WI38 (cell line): ENCODE results near the gene TGFB2.

ENCODE experiments used
- H3K4me3 ChIP-seq: 2 replicates; pipeline ENCODE4 v1.5.1; 2011; ENCODE audit warnings: low read depth, mild to moderate bottlenecking, control low read depth, low read length
- CTCF ChIP-seq: IDR thresholded peaks from 2 replicates; pipeline ENCODE4 v1.5.1; 2012; ENCODE audit warnings: low read depth, mild to moderate bottlenecking, control low read depth, low read length

Gene TGFB2

GRCh38 chr1:218363141-218363540, 18.0 kb downstream of the TGFB2 start:
- no peak overlapping the region for H3K4me3 ChIP-seq
- no peak for TF ChIP-seq CTCF

GRCh38 chr1:218364028-218364710, 19.0 kb downstream of the TGFB2 start:
- no peak for TF ChIP-seq CTCF
- H3K4me3 ChIP-seq = no peak overlapping the region

GRCh38 chr1:218365226-218365999, 20.3 kb downstream of the TGFB2 start:
- no peak overlapping the region for H3K4me3 ChIP-seq
- TF ChIP-seq CTCF = no peak

- H3K4me3 ChIP-seq = no peak overlapping the region
- TF ChIP-seq CTCF = no peak
Measured at GRCh38 chr1:218366322-218367052, 21.4 kb downstream of the TGFB2 start.

GRCh38 chr1:218367118-218367517, 22.0 kb downstream of the TGFB2 start:
- no peak for TF ChIP-seq CTCF
- H3K4me3 ChIP-seq = no peak overlapping the region

GRCh38 chr1:218368686-218369085, 23.6 kb downstream of the TGFB2 start:
- no peak for TF ChIP-seq CTCF
- no peak overlapping the region for H3K4me3 ChIP-seq
